H1 (cell line): ENCODE measurements around the gene ERICH2. TPM values are rescaled to one million over a fixed set of nuclear protein-coding genes. Genes with fewer than 3 reads are reported as not detected.
A peak's percentile ranks its signal among the peaks of the same experiment; 100 is the strongest.

ENCODE experiments used
- CTCF ChIA-PET: fragments of 300-600 bp; sonication (Branson Sonifier 250); formaldehyde crosslinking; loops from one replicate; lab custom pipeline; 2021; ENCODE audit not compliant: partially characterized antibody; lab: Charles Lee
- POLR2A ChIA-PET: fragments of 300-600 bp; sonication (Branson Sonifier 250); formaldehyde crosslinking; loops from one replicate; lab custom pipeline; 2021; ENCODE audit warnings: inconsistent platforms; ENCODE audit not compliant: partially characterized antibody; lab: Charles Lee
- DNase-seq, 2 experiments: peaks; one replicate each; pipeline versions ENCODE4 v3.0.0 to v3.0.0-alpha.2; 2010 to 2022; ENCODE audit warnings: low spot score in 2 of 2, low read depth in 1 of 2, mixed read lengths in 1 of 2
- FAIRE-seq: peaks from 2 replicates; lab custom pipeline; 2011; peaks lifted over from hg19 to GRCh38; lab: Jason Lieb, UNC
- H2AFZ ChIP-seq: 2 replicates; pipeline ENCODE4 v1.8.1; 2012; ENCODE audit warnings: low read length, inconsistent platforms
- H2AK5ac ChIP-seq: 2 replicates; pipeline ENCODE4 v1.6.1; 2013; ENCODE audit warnings: low read depth, low read length
- H2BK120ac ChIP-seq: replicated peaks from 2 replicates; pipeline ENCODE3; 2013; ENCODE audit warnings: low read depth, low read length, inconsistent platforms
- H2BK12ac ChIP-seq: 2 replicates; pipeline ENCODE4 v1.6.1; 2013; ENCODE audit warnings: low read depth, low read length
- H2BK15ac ChIP-seq: 2 replicates; pipeline ENCODE4 v1.6.1; 2013; ENCODE audit warnings: low read length
- H2BK20ac ChIP-seq: 2 replicates; pipeline ENCODE4 v1.6.1; 2013; ENCODE audit warnings: low read length
- H2BK5ac ChIP-seq: 2 replicates; pipeline ENCODE4 v1.6.1; 2013; ENCODE audit warnings: low read depth, low read length
- H3K14ac ChIP-seq: 2 replicates; pipeline ENCODE4 v1.6.1; 2013; ENCODE audit warnings: inconsistent platforms; ENCODE audit not compliant: insufficient read length
- H3K18ac ChIP-seq: 2 replicates; pipeline ENCODE4 v1.6.1; 2013; ENCODE audit warnings: low read length; ENCODE audit errors: extremely low read depth
- H3K23ac ChIP-seq: 2 replicates; pipeline ENCODE4 v1.6.1; 2013; ENCODE audit warnings: inconsistent platforms; ENCODE audit not compliant: insufficient read length
- H3K23me2 ChIP-seq: 2 replicates; pipeline ENCODE4 v1.6.1; 2013; ENCODE audit warnings: low read depth, low read length
- H3K27ac ChIP-seq: 2 replicates; pipeline ENCODE4 v1.6.1; 2011; ENCODE audit warnings: low read depth, low read length, inconsistent platforms
- H3K27me3 ChIP-seq, 4 experiments: replicated peaks in 1 of 4; 1 replicate in 1 of 4; 2 replicates in 3 of 4; pipeline versions ENCODE4 v1.6.1 to v1.8.1; 2011 to 2013; ENCODE audit warnings: low read length in 3 of 4, mild to moderate bottlenecking in 3 of 4, inconsistent platforms in 2 of 4, mixed read lengths in 2 of 4, moderate library complexity in 1 of 4; ENCODE audit not compliant: control insufficient read depth in 3 of 4, insufficient read depth in 3 of 4; ENCODE audit errors: extremely low read depth in 1 of 4
- H3K36me3 ChIP-seq, 4 experiments: 2 replicates each; pipeline versions ENCODE4 v1.6.1 to v1.8.1; 2011 to 2013; ENCODE audit warnings: mild to moderate bottlenecking in 4 of 4, low read length in 3 of 4, moderate library complexity in 2 of 4, control low read depth in 1 of 4, inconsistent platforms in 1 of 4; ENCODE audit not compliant: insufficient read depth in 4 of 4, control insufficient read depth in 2 of 4
- H3K4ac ChIP-seq: replicated peaks from 2 replicates; pipeline ENCODE3; 2013; ENCODE audit warnings: low read length, low read depth, mixed read lengths, inconsistent platforms; ENCODE audit not compliant: insufficient read length
- H3K4me1 ChIP-seq, 4 experiments: replicated peaks in 1 of 4; 1 replicate in 1 of 4; 2 replicates in 3 of 4; pipeline versions ENCODE4 v1.6.1 to v1.8.1; 2011 to 2013; ENCODE audit warnings: low read length in 3 of 4, inconsistent platforms in 2 of 4, mixed read lengths in 1 of 4; ENCODE audit not compliant: insufficient read depth in 4 of 4, control insufficient read depth in 3 of 4
- H3K4me2 ChIP-seq, 2 experiments: 2 replicates each; pipeline versions ENCODE4 v1.6.1 to v1.8.1; 2011 to 2013; ENCODE audit warnings: low read depth in 2 of 2, low read length in 2 of 2, control low read depth in 1 of 2, inconsistent platforms in 1 of 2, mild to moderate bottlenecking in 1 of 2; ENCODE audit not compliant: insufficient read depth in 1 of 2
- H3K4me3 ChIP-seq, 4 experiments: fragments of 200-600, 300-600 bp in 1 of 4; sonication (generic), shearing (Covaris generic), sonication (Bioruptor Twin) in 1 of 4; 2 replicates each; pipeline versions ENCODE4 v1.5.1 to v1.8.1; 2011 to 2016; ENCODE audit warnings: low read length in 4 of 4, low read depth in 3 of 4, control low read depth in 2 of 4, inconsistent platforms in 2 of 4, mild to moderate bottlenecking in 2 of 4, mixed read lengths in 1 of 4, moderate library complexity in 1 of 4; ENCODE audit not compliant: insufficient read depth in 2 of 4; ENCODE audit errors: extremely low read depth in 1 of 4
- H3K56ac ChIP-seq: replicated peaks from 2 replicates; pipeline ENCODE3; 2013; ENCODE audit warnings: low read depth, mild to moderate bottlenecking, mixed read lengths, low read length, inconsistent platforms; ENCODE audit not compliant: insufficient read length
- H3K79me1 ChIP-seq: 2 replicates; pipeline ENCODE4 v1.6.1; 2013; ENCODE audit warnings: low read depth, low read length, control low read depth
- H3K79me2 ChIP-seq, 2 experiments: 2 replicates each; pipeline versions ENCODE4 v1.6.1 to v1.8.1; 2012 to 2013; ENCODE audit warnings: low read length in 2 of 2, mild to moderate bottlenecking in 2 of 2, inconsistent platforms in 1 of 2; ENCODE audit not compliant: insufficient read depth in 2 of 2, control insufficient read depth in 1 of 2
- H3K9ac ChIP-seq, 4 experiments: replicated peaks in 1 of 4; 1 replicate in 1 of 4; 2 replicates in 3 of 4; pipeline versions ENCODE4 v1.6.1 to v1.8.1; 2011 to 2013; ENCODE audit warnings: low read depth in 3 of 4, low read length in 3 of 4, control low read depth in 2 of 4, mild to moderate bottlenecking in 2 of 4, moderate library complexity in 2 of 4, inconsistent platforms in 1 of 4; ENCODE audit errors: extremely low read depth in 1 of 4
- H3K9me3 ChIP-seq, 2 experiments: 2 replicates each; pipeline versions ENCODE4 v1.6.1 to v1.8.1; 2012 to 2013; ENCODE audit warnings: mild to moderate bottlenecking in 2 of 2, moderate library complexity in 2 of 2, control low read depth in 1 of 2, inconsistent platforms in 1 of 2, low read depth in 1 of 2, low read length in 1 of 2, mixed read lengths in 1 of 2; ENCODE audit not compliant: insufficient read depth in 2 of 2
- H4K20me1 ChIP-seq, 2 experiments: replicated peaks in 1 of 2; 2 replicates each; pipeline versions ENCODE3 to v1.8.1; 2011 to 2013; ENCODE audit warnings: inconsistent platforms in 2 of 2, low read length in 2 of 2, mild to moderate bottlenecking in 1 of 2; ENCODE audit not compliant: insufficient read depth in 2 of 2, control insufficient read depth in 1 of 2
- H4K5ac ChIP-seq: 2 replicates; pipeline ENCODE4 v1.6.1; 2013; ENCODE audit warnings: low read length, low read depth, mixed read lengths, inconsistent platforms; ENCODE audit not compliant: insufficient read length
- H4K8ac ChIP-seq: 2 replicates; pipeline ENCODE4 v1.8.0; 2013; ENCODE audit warnings: mild to moderate bottlenecking, moderate library complexity, low read length, inconsistent platforms; ENCODE audit not compliant: insufficient read depth; ENCODE audit errors: extremely low read depth
- H4K91ac ChIP-seq: replicated peaks from 2 replicates; pipeline ENCODE3; 2013; ENCODE audit warnings: low read length, mixed read lengths, inconsistent platforms; ENCODE audit not compliant: insufficient read length
- CEBPB ChIP-seq: IDR thresholded peaks from 2 replicates; pipeline ENCODE4 v1.6.1; 2012; ENCODE audit warnings: low read depth, low read length
- CTCF ChIP-seq, 3 experiments: IDR thresholded peaks; 1 replicate in 2 of 3; 2 replicates in 1 of 3; pipeline versions ENCODE4 v1.5.1 to v1.6.1; 2011; ENCODE audit warnings: low read length in 3 of 3, mild to moderate bottlenecking in 3 of 3, inconsistent platforms in 2 of 3, low read depth in 1 of 3, moderate library complexity in 1 of 3; ENCODE audit not compliant: insufficient read depth in 1 of 3; ENCODE audit errors: control extremely low read depth in 1 of 3
- JUND ChIP-seq: IDR thresholded peaks from 2 replicates; pipeline ENCODE4 v1.6.1; 2011; ENCODE audit warnings: mild to moderate bottlenecking, improper control_type of control experiment, low read length
- RAD21 ChIP-seq, 2 experiments: IDR thresholded peaks in 1 of 2; conservative IDR thresholded peaks in 1 of 2; 2 replicates each; pipeline ENCODE4 v1.6.1; 2011; ENCODE audit warnings: low read depth in 2 of 2, low read length in 2 of 2, improper control_type of control experiment in 1 of 2, inconsistent platforms in 1 of 2, mild to moderate bottlenecking in 1 of 2, moderate library complexity in 1 of 2
- TEAD4 ChIP-seq: IDR thresholded peaks from 2 replicates; pipeline ENCODE4 v1.6.1; 2012; ENCODE audit warnings: low read depth, low read length, inconsistent platforms, mixed read lengths
- YY1 ChIP-seq: IDR thresholded peaks from 2 replicates; pipeline ENCODE4 v1.6.1; 2011; ENCODE audit warnings: low read depth, mild to moderate bottlenecking, low read length
- WGBS, 2 experiments: shearing (Covaris generic) in 1 of 2; methylation state at CpG; one replicate each; pipeline versions ENCODE4 v1.1.6 to v1.1.7; 2013 to 2015; ENCODE audit warnings: low lambda C conversion rate in 2 of 2, mixed read lengths in 2 of 2, inconsistent platforms in 1 of 2, low coverage in 1 of 2, missing lambda C conversion rate in 1 of 2; ENCODE audit not compliant: insufficient replicate concordance in 2 of 2, insufficient coverage in 1 of 2, insufficient read length in 1 of 2; ENCODE audit errors: extremely low coverage in 1 of 2, missing lambda C conversion rate in 1 of 2; 5-methylcytosine and 5-hydroxymethylcytosine counted together
- polyA plus RNA-seq, 7 experiments: library from polyadenylated mRNA; depleted of rRNA in 3 of 7; stranded (reverse) in 5 of 7; unstranded in 2 of 7; fragments of >200 nt in 5 of 7; fragments of 200-250 nt in 2 of 7; gene quantifications; 1 replicate in 5 of 7; 2 replicates in 1 of 7; 4 replicates in 1 of 7; pipeline versions ENCODE4 v1.2.1 to v1.2.3, GENCODE V29; 2011 to 2013; ENCODE audit warnings: missing spikeins in 2 of 7, mixed read lengths in 2 of 7
- total RNA-seq: library from RNA; stranded (reverse); fragmentation: NEBNext Ultra II Directional; extraction: Animal tissue kit (Norgen Biotek cat#: 25700); gene quantifications from 2 replicates; pipeline ENCODE4 v1.2.1, GENCODE V29; 2021
- TF ChIP-seq, protein P1 (sequence below): IDR thresholded peaks from 2 replicates; pipeline ENCODE4 v1.6.1; 2012; ENCODE audit warnings: inconsistent platforms

The ERICH2 gene
- total and polyA plus RNA-seq, 2 of the 8 experiments (the other 6 are each of a cell fraction or from before 2014, with no cell fraction given) = 0.20 to 2.1 TPM

DNA sequence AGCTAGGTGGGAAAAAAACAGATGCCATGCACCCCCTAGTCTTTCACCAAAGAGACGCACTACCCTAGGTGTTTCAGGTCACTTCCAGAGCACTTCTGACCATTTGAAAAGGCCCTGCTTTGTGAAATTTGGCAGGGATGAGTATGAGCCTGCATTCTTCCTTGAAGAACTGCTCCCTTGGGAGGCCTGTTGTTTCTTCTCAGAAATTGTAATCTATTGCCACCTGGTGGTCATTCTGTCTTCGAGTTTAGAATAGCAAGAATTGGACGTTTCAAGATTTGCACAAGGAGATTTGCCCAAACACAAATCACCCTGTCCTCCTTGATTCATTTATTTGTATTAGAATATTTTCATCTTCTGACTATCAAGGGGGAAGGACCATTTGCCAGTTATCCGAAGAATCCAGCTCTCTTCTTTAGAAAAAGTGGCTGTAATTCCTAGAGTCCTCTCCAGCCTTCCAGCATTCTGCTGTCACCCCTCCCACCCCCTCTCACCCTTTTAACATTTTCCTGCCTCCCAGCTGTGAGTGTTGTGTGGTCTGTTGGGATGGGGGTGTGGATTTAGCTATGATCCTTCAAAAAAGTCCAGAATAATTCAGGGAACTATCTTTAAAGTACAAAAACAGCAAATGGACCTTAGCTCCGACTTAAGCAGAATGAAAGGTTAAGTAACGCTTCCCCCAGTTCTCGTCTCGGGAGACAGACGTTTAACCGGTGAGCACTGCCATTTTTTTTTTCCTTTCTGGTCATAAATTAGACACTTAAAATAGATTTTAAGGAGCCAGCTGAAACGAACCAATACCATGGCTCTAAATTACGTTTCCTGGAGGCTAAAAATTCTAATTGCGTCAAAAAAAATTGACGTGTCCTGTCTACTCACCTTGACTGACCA lies 42.8 kb downstream of the ERICH2 start:
- peaks cover 0 to 7% of the 10 kb centered on the region in 2 experiments for H4K20me1 ChIP-seq
- H3K23me2 ChIP-seq = peaks cover 35% of the 10 kb centered on the region
- no peaks in the 10 kb centered on the region for H3K9me3 ChIP-seq
- TF ChIP-seq JUND = no peak
- peak; percentile 93 to 96 for TF ChIP-seq RAD21 (IDR thresholded peaks at IDR 0.05 in 1 of 2, conservative IDR thresholded peaks at IDR 0.05 in 1 of 2; ENCODE audit: low read depth in 2 of 2, low read length in 2 of 2)
- peak in 2 of 3 experiments; percentile 69 to 71; a peak in 3 of 4 replicates for TF ChIP-seq CTCF (IDR thresholded peaks at IDR 0.05; ENCODE audit: control extremely low read depth in 1 of 3, insufficient read depth in 1 of 3, low read depth in 1 of 3, low read length in 3 of 3)
- TF ChIP-seq YY1 = 0 out of 2 replicates have a peak, but pooled peaks have one; percentile 4
- TF ChIP-seq, protein P1, sequence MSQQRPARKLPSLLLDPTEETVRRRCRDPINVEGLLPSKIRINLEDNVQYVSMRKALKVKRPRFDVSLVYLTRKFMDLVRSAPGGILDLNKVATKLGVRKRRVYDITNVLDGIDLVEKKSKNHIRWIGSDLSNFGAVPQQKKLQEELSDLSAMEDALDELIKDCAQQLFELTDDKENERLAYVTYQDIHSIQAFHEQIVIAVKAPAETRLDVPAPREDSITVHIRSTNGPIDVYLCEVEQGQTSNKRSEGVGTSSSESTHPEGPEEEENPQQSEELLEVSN = 0 out of 2 replicates have a peak, but pooled peaks have one; percentile 16
- no peak for TF ChIP-seq CEBPB
- 0 out of 2 replicates have a peak, but pooled peaks have one; percentile 2 for TF ChIP-seq TEAD4
- ChIA-PET CTCF (interaction anchor here (0.7 to 6.1 kb wide), 53 partner anchors 9 to 1784 kb away, joined by 3 to 68 read pairs (median 5); partner anchors contain the start of genes ERICH2 and SP5), POLR2A (interaction anchor here (0.6 to 3.9 kb wide), 4 partner anchors 95 to 798 kb away, joined by 3 to 13 read pairs (median 4); no protein-coding TSS in a partner anchor)
- DNase-seq = peak in 1 of 2 experiments; percentile 54
- no peak overlapping the region for H4K8ac ChIP-seq
- peaks cover 0 to 32% (median 11%) of the 10 kb centered on the region in 4 experiments; a peak in 6 of 7 replicates for H3K4me1 ChIP-seq
- no peak overlapping the region for H4K91ac ChIP-seq
- no peak overlapping the region for H3K14ac ChIP-seq
- no peaks in the 10 kb centered on the region for H3K79me1 ChIP-seq
- H3K23ac ChIP-seq = no peak overlapping the region
- H2BK15ac ChIP-seq = no peak overlapping the region
- H3K4me2 ChIP-seq = peak overlapping the region; percentile 76 to 89
- no peaks in the 10 kb centered on the region for H3K79me2 ChIP-seq
- WGBS, 2 experiments = 3% methylated on average over 14 of the region's 14 CpGs; no CpG with 5 or more reads in 1 of the 2 experiments
- H3K4ac ChIP-seq = no peak overlapping the region
- H3K56ac ChIP-seq = no peak overlapping the region
- peaks cover 33 to 52% (median 50%) of the 10 kb centered on the region in 4 experiments for H3K27me3 ChIP-seq
- no peak overlapping the region for H2BK12ac ChIP-seq
- H2BK20ac ChIP-seq = no peak overlapping the region
- no peak overlapping the region for H3K27ac ChIP-seq
- no peak overlapping the region for H3K9ac ChIP-seq
- no peak overlapping the region for H3K18ac ChIP-seq
- no peaks in the 10 kb centered on the region; a peak in 1 of 8 replicates for H3K36me3 ChIP-seq
- no peak overlapping the region for H2BK120ac ChIP-seq
- 0 out of 2 replicates have a peak overlapping the region, but pooled peaks have one; percentile 8 for H2AFZ ChIP-seq
- H3K4me3 ChIP-seq = peak overlapping the region; percentile 35 to 70 (median 46); a peak in 7 of 8 replicates
- H4K5ac ChIP-seq = no peak overlapping the region
- FAIRE-seq = peak; percentile 69
- H2AK5ac ChIP-seq = no peak overlapping the region
- no peak overlapping the region for H2BK5ac ChIP-seq
